OCI-LY7 (cell line): ENCODE data around the gene TGM4. TPM values are rescaled to one million over a fixed set of nuclear protein-coding genes. Genes with fewer than 3 reads are reported as not detected.

Experiments
- BruUV-seq: library from RNA; stranded (reverse); fragments of 400-500 nt; replicated peaks from 2 replicates; lab custom pipeline; 2021; lab: Mats Ljungman, UMichigan
- CTCF ChIA-PET: fragments of 300-600 bp; sonication (Branson Sonifier 250); formaldehyde crosslinking; loops from one replicate; lab custom pipeline; 2022; ENCODE audit warnings: antibody characterized with exemption; ENCODE audit not compliant: unreplicated experiment; lab: Charles Lee
- POLR2A ChIA-PET: fragments of 300-600 bp; sonication (Branson Sonifier 250); formaldehyde crosslinking; loops from one replicate; lab custom pipeline; 2022; ENCODE audit warnings: antibody characterized with exemption; lab: Charles Lee
- DNase-seq: peaks from one replicate; pipeline ENCODE4 v3.0.0-alpha.2; 2015; ENCODE audit warnings: low spot score
- H2AFZ ChIP-seq: fragments of 200-600 bp; sonication (generic), shearing (Covaris generic); 2 replicates; pipeline ENCODE4 v1.6.1; 2014; ENCODE audit warnings: mild to moderate bottlenecking, antibody characterized with exemption, low read length, moderate library complexity
- H3K27ac ChIP-seq: fragments of 200-600 bp; sonication (generic); 2 replicates; pipeline ENCODE4 v1.5.1; 2014; ENCODE audit warnings: mixed run types, low read depth, mild to moderate bottlenecking, moderate library complexity, low read length, inconsistent platforms; ENCODE audit not compliant: poor library complexity, severe bottlenecking
- H3K36me3 ChIP-seq: fragments of 200-600 bp; sonication (generic); 2 replicates; pipeline ENCODE4 v1.6.1; 2014; ENCODE audit warnings: mild to moderate bottlenecking, antibody characterized with exemption, low read length, moderate library complexity, mixed read lengths; ENCODE audit not compliant: insufficient read depth
- H3K4me1 ChIP-seq: fragments of 200-600 bp; sonication (generic); 2 replicates; pipeline ENCODE4 v1.5.1; 2014; ENCODE audit warnings: mild to moderate bottlenecking, low read length; ENCODE audit not compliant: insufficient read depth, poor library complexity, severe bottlenecking
- H3K4me2 ChIP-seq: fragments of 200-600 bp; sonication (generic); 2 replicates; pipeline ENCODE4 v1.6.1; 2014; ENCODE audit warnings: mild to moderate bottlenecking, low read length
- H3K4me3 ChIP-seq: fragments of 200-600 bp; sonication (generic); 2 replicates; pipeline ENCODE4 v1.5.1; 2014; ENCODE audit warnings: mild to moderate bottlenecking, low read depth, low read length; ENCODE audit not compliant: poor library complexity, severe bottlenecking
- H3K79me2 ChIP-seq: fragments of 200-600 bp; sonication (generic); 2 replicates; pipeline ENCODE4 v1.6.1; 2016; ENCODE audit warnings: low read depth, mild to moderate bottlenecking, low read length, moderate library complexity, mixed read lengths; ENCODE audit not compliant: insufficient read depth
- H3K9me2 ChIP-seq: fragments of 200-600 bp; sonication (generic); 2 replicates; pipeline ENCODE4 v1.6.1; 2016; ENCODE audit warnings: mild to moderate bottlenecking, low read length, mixed read lengths; ENCODE audit not compliant: insufficient read depth
- H3K9me3 ChIP-seq: fragments of 200-600 bp; sonication (generic); 2 replicates; pipeline ENCODE4 v1.6.1; 2014; ENCODE audit warnings: mild to moderate bottlenecking, mixed run types, low read length, mixed read lengths
- H4K20me1 ChIP-seq: fragments of 200-600 bp; sonication (generic); 2 replicates; pipeline ENCODE4 v1.6.1; 2014; ENCODE audit warnings: mild to moderate bottlenecking, antibody characterized with exemption, low read length, moderate library complexity, mixed read lengths; ENCODE audit not compliant: insufficient read depth
- EZH2phosphoT487 ChIP-seq: fragments of 200-600 bp; sonication (generic); IDR thresholded peaks from 2 replicates; pipeline ENCODE4 v1.6.1; 2018; ENCODE audit warnings: low read depth, borderline replicate concordance, mild to moderate bottlenecking, mixed run types, antibody characterized with exemption, low read length, moderate library complexity, mixed read lengths
- intact Hi-C: fragments of 100-400 bp; cut with micrococcal nuclease; formaldehyde crosslinking; loops from one replicate; pipeline ENCODE4 v1.10.0; 2022; ENCODE audit not compliant: unreplicated experiment
- total RNA-seq, 2 experiments: library from RNA; depleted of rRNA in 1 of 2; stranded (reverse); fragments of >200 nt in 1 of 2; shearing (Covaris generic) in 1 of 2; gene quantifications; 2 replicates each; pipeline ENCODE4 v1.2.3, GENCODE V29; 2014 to 2022
- TF ChIP-seq, protein P1 (sequence below): fragments of 200-600 bp; sonication (generic); conservative IDR thresholded peaks from 2 replicates; pipeline ENCODE4 v1.5.1; 2014; ENCODE audit warnings: mild to moderate bottlenecking, antibody characterized with exemption, low read length, moderate library complexity, mixed read lengths

TGM4 gene
- total RNA-seq, 2 experiments from 2014 or later, result not detected

DNA sequence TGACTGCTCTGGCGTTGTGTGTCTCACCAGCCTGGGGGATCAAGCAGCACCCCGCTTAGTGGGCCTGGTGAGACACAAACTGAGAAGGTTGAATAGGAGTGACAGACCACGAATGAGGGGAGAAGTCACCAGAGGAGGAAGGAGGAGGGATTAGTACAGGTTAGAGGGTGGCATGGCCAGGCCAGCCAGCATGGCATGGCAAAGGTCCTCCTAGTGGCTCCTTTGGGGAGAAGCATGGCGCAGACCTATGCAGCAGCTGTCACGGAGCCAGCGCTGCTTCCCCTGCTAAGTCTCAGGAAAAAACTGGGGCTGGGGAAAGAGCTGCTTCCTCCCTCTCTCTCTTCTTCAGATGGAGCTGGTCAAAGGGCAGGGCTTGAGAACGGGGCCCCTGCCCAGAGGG lies 53.0 kb downstream of the TGM4 start:
- Histone ChIP-seq H3K36me3 (peaks cover 83% of the 10 kb centered on the region), H3K27ac (no peak overlapping the region), H3K4me1 (no peaks in the 10 kb centered on the region), H3K79me2 (no peaks in the 10 kb centered on the region), H3K9me2 (no peaks in the 10 kb centered on the region), H2AFZ (no peak overlapping the region), H3K4me3 (no peak overlapping the region), H3K4me2 (no peak overlapping the region), H4K20me1 (no peaks in the 10 kb centered on the region), H3K9me3 (no peaks in the 10 kb centered on the region)
- ChIA-PET CTCF (no interaction called here), POLR2A (interaction anchor here (0.6 to 0.9 kb wide), 2 partner anchors 18 to 782 kb away, joined by 3 read pairs; no protein-coding TSS in a partner anchor)
- no peak for DNase-seq
- TF ChIP-seq, protein P1, sequence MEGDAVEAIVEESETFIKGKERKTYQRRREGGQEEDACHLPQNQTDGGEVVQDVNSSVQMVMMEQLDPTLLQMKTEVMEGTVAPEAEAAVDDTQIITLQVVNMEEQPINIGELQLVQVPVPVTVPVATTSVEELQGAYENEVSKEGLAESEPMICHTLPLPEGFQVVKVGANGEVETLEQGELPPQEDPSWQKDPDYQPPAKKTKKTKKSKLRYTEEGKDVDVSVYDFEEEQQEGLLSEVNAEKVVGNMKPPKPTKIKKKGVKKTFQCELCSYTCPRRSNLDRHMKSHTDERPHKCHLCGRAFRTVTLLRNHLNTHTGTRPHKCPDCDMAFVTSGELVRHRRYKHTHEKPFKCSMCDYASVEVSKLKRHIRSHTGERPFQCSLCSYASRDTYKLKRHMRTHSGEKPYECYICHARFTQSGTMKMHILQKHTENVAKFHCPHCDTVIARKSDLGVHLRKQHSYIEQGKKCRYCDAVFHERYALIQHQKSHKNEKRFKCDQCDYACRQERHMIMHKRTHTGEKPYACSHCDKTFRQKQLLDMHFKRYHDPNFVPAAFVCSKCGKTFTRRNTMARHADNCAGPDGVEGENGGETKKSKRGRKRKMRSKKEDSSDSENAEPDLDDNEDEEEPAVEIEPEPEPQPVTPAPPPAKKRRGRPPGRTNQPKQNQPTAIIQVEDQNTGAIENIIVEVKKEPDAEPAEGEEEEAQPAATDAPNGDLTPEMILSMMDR, result no peak
- TF ChIP-seq EZH2phosphoT487, result no peak
- intact Hi-C loops, result no loop called here
- BruUV-seq, result no TSS peak

DNA sequence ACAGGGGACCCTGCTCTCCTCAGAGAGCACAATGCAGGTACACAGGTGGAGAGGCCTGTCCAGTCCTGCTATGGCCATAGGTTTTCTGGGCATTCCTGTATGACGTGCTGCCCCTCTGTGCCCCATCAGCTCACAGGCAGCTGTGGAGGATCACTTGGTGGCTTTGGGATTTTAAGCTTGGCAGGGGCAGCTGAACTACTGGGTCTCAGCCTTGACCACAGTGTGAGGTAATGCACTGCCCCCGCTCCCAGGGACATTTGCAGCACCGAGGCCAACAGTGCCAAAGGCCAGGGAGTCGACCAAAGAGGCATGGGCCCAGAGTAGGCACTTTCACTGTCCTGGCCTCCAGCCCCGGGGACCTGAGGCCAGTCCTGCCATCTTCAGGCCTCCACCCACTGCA lies 55.4 kb downstream of the TGM4 start:
- ChIA-PET POLR2A (no interaction called here), CTCF (no interaction called here)
- Histone ChIP-seq H2AFZ (no peak overlapping the region), H3K79me2 (no peaks in the 10 kb centered on the region), H3K27ac (no peak overlapping the region), H3K4me3 (no peak overlapping the region), H4K20me1 (no peaks in the 10 kb centered on the region), H3K9me3 (no peaks in the 10 kb centered on the region), H3K9me2 (no peaks in the 10 kb centered on the region), H3K36me3 (peaks cover 89% of the 10 kb centered on the region), H3K4me2 (no peak overlapping the region), H3K4me1 (no peaks in the 10 kb centered on the region)
- intact Hi-C loops, result no loop called here
- BruUV-seq, result no TSS peak
- DNase-seq, result no peak
- TF ChIP-seq, protein P1, result no peak

DNA sequence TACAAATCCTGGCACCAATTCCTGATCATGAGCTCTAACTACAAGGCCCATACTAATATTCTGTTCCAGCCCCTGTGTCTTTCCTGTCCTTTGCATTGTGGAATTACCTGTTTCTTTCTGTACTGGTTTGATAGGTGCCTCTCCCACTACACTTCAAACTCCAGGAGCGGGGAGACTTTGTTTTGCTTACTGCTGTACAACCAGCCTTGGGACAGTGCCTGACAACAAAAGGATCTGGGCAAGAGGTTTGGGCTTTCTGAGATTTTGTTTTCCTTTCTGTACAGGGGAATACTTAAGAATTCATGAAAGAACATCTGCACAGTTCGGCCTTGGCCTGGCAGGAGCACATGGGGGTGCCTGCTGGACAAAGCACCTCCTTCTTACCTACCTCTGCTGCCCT lies 56.5 kb downstream of the TGM4 start:
- Histone ChIP-seq H3K27ac (no peak overlapping the region), H4K20me1 (no peaks in the 10 kb centered on the region), H3K9me3 (no peaks in the 10 kb centered on the region), H3K4me2 (no peak overlapping the region), H3K79me2 (no peaks in the 10 kb centered on the region), H2AFZ (no peak overlapping the region), H3K9me2 (no peaks in the 10 kb centered on the region), H3K4me3 (no peak overlapping the region), H3K36me3 (peaks cover 89% of the 10 kb centered on the region), H3K4me1 (no peaks in the 10 kb centered on the region)
- ChIA-PET CTCF (no interaction called here), POLR2A (no interaction called here)
- intact Hi-C loops, result no loop called here
- TF ChIP-seq EZH2phosphoT487, result no peak
- TF ChIP-seq, protein P1, result no peak
- no TSS peak for BruUV-seq
- no peak for DNase-seq
